GM12874 (cell line): ENCODE measurements around the gene SPATA16.

ENCODE experiments used
- TF ChIP-seq, protein P1 (sequence below): IDR thresholded peaks from 2 replicates; pipeline ENCODE4 v1.5.1; 2011; ENCODE audit warnings: low read depth, mild to moderate bottlenecking, control low read depth, low read length, moderate library complexity; ENCODE audit not compliant: insufficient read depth

Gene SPATA16

GRCh38 chr3:173109143-173109542 lies 31.9 kb downstream of the SPATA16 start:
- TF ChIP-seq, protein P1, sequence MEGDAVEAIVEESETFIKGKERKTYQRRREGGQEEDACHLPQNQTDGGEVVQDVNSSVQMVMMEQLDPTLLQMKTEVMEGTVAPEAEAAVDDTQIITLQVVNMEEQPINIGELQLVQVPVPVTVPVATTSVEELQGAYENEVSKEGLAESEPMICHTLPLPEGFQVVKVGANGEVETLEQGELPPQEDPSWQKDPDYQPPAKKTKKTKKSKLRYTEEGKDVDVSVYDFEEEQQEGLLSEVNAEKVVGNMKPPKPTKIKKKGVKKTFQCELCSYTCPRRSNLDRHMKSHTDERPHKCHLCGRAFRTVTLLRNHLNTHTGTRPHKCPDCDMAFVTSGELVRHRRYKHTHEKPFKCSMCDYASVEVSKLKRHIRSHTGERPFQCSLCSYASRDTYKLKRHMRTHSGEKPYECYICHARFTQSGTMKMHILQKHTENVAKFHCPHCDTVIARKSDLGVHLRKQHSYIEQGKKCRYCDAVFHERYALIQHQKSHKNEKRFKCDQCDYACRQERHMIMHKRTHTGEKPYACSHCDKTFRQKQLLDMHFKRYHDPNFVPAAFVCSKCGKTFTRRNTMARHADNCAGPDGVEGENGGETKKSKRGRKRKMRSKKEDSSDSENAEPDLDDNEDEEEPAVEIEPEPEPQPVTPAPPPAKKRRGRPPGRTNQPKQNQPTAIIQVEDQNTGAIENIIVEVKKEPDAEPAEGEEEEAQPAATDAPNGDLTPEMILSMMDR = no peak

DNA sequence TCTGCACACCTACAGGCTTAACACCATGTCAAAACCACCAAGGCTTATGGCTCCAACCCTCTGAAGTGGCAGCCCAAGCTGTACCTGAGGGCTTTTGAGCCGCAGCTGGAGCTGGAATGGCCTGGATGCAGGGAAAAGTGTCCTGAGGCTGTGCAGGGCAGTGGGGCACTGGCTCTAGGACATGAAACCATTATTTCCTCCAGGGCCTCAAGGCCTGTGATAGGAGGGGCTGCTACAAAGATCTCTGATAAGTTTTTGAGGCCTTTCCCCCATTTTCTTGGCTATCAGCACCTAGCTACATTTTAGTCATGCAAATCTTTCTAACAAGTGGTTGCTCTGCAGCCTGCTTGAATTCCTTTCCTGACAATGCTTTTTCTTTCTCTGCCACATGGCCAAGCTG lies 37.6 kb downstream of the SPATA16 start:
- TF ChIP-seq, protein P1 = no peak

- TF ChIP-seq, protein P1 = no peak
Observed at GRCh38 chr3:173098959-173099358, 42.1 kb downstream of the SPATA16 start.

GRCh38 chr3:173096994-173097785 lies 43.8 kb downstream of the SPATA16 start:
- TF ChIP-seq, protein P1 = no peak

- TF ChIP-seq, protein P1 = no peak
Observed at GRCh38 chr3:173096140-173096539, 44.9 kb downstream of the SPATA16 start.

GRCh38 chr3:173092038-173092437 lies 49.0 kb downstream of the SPATA16 start:
- TF ChIP-seq, protein P1 = no peak

DNA sequence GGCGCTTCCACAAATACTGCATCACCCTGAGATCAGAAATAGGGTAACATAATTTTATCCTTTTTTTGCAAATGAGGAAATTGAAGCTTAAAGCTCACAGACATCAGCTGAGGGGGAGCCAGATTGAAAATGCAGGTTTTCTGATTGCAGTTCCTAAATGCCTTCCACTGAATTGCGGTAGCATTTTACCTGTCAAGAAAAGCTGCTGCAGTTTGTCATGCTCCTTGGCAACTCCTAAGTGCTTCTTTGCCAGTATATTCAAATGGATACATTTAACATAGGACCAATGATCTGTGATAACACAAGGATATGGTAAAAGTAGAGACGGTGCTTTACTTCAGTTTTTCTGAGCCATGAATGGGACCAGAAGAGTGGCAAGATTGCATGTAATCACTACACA lies 50.5 kb downstream of the SPATA16 start:
- TF ChIP-seq, protein P1 = no peak
